Mesendoderm (in vitro differentiated cells): ENCODE results near the gene GRB10.

Source experiments
- DNase-seq: peaks from one replicate; pipeline ENCODE4 v3.0.0; 2013
- H2AK5ac ChIP-seq: 2 replicates; pipeline ENCODE4 v1.6.1; 2013; ENCODE audit warnings: low read length, inconsistent platforms
- H2BK120ac ChIP-seq: 2 replicates; pipeline ENCODE4 v1.6.1; 2013; ENCODE audit warnings: low read depth, mild to moderate bottlenecking, low read length, moderate library complexity, mixed read lengths
- H2BK15ac ChIP-seq: replicated peaks from 2 replicates; pipeline ENCODE4 v1.6.1; 2013; ENCODE audit warnings: low read depth, mild to moderate bottlenecking, moderate library complexity
- H2BK5ac ChIP-seq: 2 replicates; pipeline ENCODE4 v1.6.1; 2013; ENCODE audit warnings: low read length, inconsistent platforms
- H3K18ac ChIP-seq: 2 replicates; pipeline ENCODE4 v1.6.1; 2013; ENCODE audit warnings: mild to moderate bottlenecking, low read length, mixed read lengths
- H3K23ac ChIP-seq: one replicate; pipeline ENCODE4 v1.6.1; 2013; ENCODE audit warnings: low read length
- H3K27ac ChIP-seq: 2 replicates; pipeline ENCODE4 v1.5.1; 2013; ENCODE audit warnings: low read depth, mild to moderate bottlenecking, inconsistent platforms, low read length, moderate library complexity
- H3K27me3 ChIP-seq: 2 replicates; pipeline ENCODE4 v1.6.1; 2013; ENCODE audit warnings: low read length, control low read depth, mild to moderate bottlenecking, inconsistent platforms; ENCODE audit not compliant: insufficient read depth, poor library complexity
- H3K36me3 ChIP-seq: 2 replicates; pipeline ENCODE4 v1.6.1; 2013; ENCODE audit warnings: low read length, inconsistent platforms; ENCODE audit not compliant: control insufficient read depth, insufficient read depth
- H3K4ac ChIP-seq: one replicate; pipeline ENCODE4 v1.6.1; 2013; ENCODE audit warnings: low read depth, mild to moderate bottlenecking, low read length, moderate library complexity
- H3K4me1 ChIP-seq: 2 replicates; pipeline ENCODE4 v1.6.1; 2013; ENCODE audit warnings: low read depth, low read length, inconsistent platforms; ENCODE audit not compliant: control insufficient read depth
- H3K4me2 ChIP-seq: 2 replicates; pipeline ENCODE4 v1.6.1; 2013; ENCODE audit warnings: low read length
- H3K4me3 ChIP-seq: 2 replicates; pipeline ENCODE4 v1.5.1; 2013; ENCODE audit warnings: mild to moderate bottlenecking, low read length
- H3K56ac ChIP-seq: one replicate; pipeline ENCODE4 v1.6.1; 2013; ENCODE audit warnings: low read length
- H3K79me1 ChIP-seq: 2 replicates; pipeline ENCODE4 v1.6.1; 2013; ENCODE audit warnings: low read length, inconsistent platforms
- H3K79me2 ChIP-seq: 2 replicates; pipeline ENCODE4 v1.6.1; 2013; ENCODE audit warnings: mild to moderate bottlenecking, low read length; ENCODE audit not compliant: control insufficient read depth, insufficient read depth
- H3K9ac ChIP-seq: 2 replicates; pipeline ENCODE4 v1.6.1; 2013; ENCODE audit warnings: low read length, inconsistent platforms
- H4K5ac ChIP-seq: one replicate; pipeline ENCODE4 v1.6.1; 2013; ENCODE audit warnings: low read length
- H4K8ac ChIP-seq: one replicate; pipeline ENCODE4 v1.6.1; 2013; ENCODE audit warnings: low read depth, mild to moderate bottlenecking, control low read depth, low read length, moderate library complexity
- WGBS: extraction: QIAGEN DNeasy Blood & Tissue Kit; methylation state at CpG from one replicate; pipeline ENCODE4 v1.1.7; 2013; ENCODE audit warnings: low lambda C conversion rate, missing lambda C conversion rate; ENCODE audit not compliant: insufficient coverage; ENCODE audit errors: extremely low coverage; 5-methylcytosine and 5-hydroxymethylcytosine counted together

The GRB10 gene

DNA sequence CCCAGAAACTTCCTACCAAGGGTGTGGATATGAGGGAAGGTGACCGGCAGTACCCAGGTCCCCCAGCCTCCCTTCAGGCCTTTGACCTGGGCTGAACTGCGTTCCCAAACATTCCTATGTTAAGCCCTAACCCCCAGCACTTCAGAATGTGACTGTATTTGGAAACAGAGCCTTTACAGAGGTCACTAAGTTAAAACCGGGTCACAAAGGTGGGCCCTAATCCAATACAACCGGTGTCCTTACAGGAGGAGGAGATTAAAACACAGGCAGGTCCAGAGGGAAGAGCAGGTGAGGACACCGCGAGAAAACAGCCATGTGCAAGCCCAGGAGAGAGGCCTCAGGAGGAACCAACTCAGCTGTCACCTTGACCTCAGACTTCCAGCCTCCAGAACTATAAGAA lies 28.0 kb downstream of the GRB10 start:
- Histone ChIP-seq H3K27ac (no peak overlapping the region), H3K4ac (no peak overlapping the region), H3K4me3 (no peak overlapping the region), H3K4me1 (no peaks in the 10 kb centered on the region), H2BK5ac (no peak overlapping the region), H2BK120ac (no peak overlapping the region), H3K56ac (no peak overlapping the region), H4K8ac (no peak overlapping the region), H3K79me2 (peaks cover 81% of the 10 kb centered on the region), H3K79me1 (peaks cover 59% of the 10 kb centered on the region), H3K23ac (no peak overlapping the region), H3K9ac (no peak overlapping the region), H4K5ac (no peak overlapping the region), H2AK5ac (no peak overlapping the region), H3K27me3 (no peaks in the 10 kb centered on the region), H3K4me2 (no peak overlapping the region), H3K18ac (no peak overlapping the region), H2BK15ac (no peak overlapping the region), H3K36me3 (no peaks in the 10 kb centered on the region)
- no CpG with 5 or more reads among the region's 6 CpGs for WGBS
- no peak for DNase-seq

DNA sequence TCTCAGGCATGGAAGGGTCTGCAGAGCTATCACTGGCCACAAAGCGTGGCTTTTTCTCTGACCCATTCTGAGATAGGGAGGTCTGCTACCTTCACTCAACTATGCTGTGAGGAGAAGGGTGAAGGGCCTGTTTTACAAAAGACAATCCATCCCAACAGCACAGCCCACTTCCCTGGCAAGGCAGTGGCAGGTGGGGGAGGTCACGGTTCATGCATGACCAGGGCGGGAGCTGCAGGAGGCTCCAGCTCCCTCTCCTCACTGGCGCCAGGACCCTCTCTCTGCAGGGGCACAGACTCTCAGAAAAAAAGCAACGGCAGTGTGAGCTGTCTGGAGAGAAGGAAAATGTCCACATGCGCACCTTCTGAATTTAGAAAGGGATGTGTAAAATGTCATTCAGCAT lies 28.5 kb downstream of the GRB10 start:
- no peak overlapping the region for H3K4me3 ChIP-seq
- H3K18ac ChIP-seq: no peak overlapping the region
- no peak overlapping the region for H3K56ac ChIP-seq
- no peak overlapping the region for H2BK15ac ChIP-seq
- no peaks in the 10 kb centered on the region for H3K36me3 ChIP-seq
- no CpG with 5 or more reads among the region's 6 CpGs for WGBS
- no peak overlapping the region for H3K4ac ChIP-seq
- no peak overlapping the region for H3K23ac ChIP-seq
- H3K79me2 ChIP-seq: peaks cover 78% of the 10 kb centered on the region
- H3K9ac ChIP-seq: no peak overlapping the region
- no peak overlapping the region for H2BK5ac ChIP-seq
- no peak overlapping the region for H3K27ac ChIP-seq
- H4K8ac ChIP-seq: no peak overlapping the region
- DNase-seq: no peak
- peaks cover 59% of the 10 kb centered on the region for H3K79me1 ChIP-seq
- H3K4me1 ChIP-seq: no peaks in the 10 kb centered on the region
- no peaks in the 10 kb centered on the region for H3K27me3 ChIP-seq
- no peak overlapping the region for H3K4me2 ChIP-seq
- no peak overlapping the region for H4K5ac ChIP-seq
- H2BK120ac ChIP-seq: no peak overlapping the region
- no peak overlapping the region for H2AK5ac ChIP-seq

DNA sequence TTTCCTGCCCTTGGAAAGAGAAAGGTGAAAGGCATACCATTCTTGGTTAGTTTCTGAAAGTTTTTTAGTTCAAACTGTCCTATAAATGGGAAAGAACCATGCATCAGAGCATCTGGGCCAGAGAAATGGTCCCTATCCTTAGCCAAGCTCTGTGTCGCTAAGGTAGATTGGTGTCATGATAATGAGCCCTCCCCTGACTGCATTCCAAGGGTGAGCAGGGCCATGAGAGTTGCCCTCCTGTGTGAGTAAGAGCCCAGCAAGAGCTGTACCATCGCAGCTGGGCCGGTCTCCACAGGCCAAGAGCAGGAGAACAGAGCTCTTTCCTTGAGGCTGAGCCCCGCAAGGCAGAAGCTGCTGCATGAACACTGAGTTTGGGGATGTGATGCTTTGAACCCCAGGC lies 30.3 kb downstream of the GRB10 start:
- H3K4me3 ChIP-seq: no peak overlapping the region
- no peak overlapping the region for H2BK120ac ChIP-seq
- H3K9ac ChIP-seq: no peak overlapping the region
- no peak overlapping the region for H3K4ac ChIP-seq
- H3K79me2 ChIP-seq: peaks cover 78% of the 10 kb centered on the region
- H2BK15ac ChIP-seq: no peak overlapping the region
- H3K27ac ChIP-seq: no peak overlapping the region
- H3K4me2 ChIP-seq: no peak overlapping the region
- H3K18ac ChIP-seq: no peak overlapping the region
- H3K4me1 ChIP-seq: no peaks in the 10 kb centered on the region
- H3K79me1 ChIP-seq: peaks cover 63% of the 10 kb centered on the region
- no peak overlapping the region for H2BK5ac ChIP-seq
- H2AK5ac ChIP-seq: no peak overlapping the region
- no peak for DNase-seq
- no peaks in the 10 kb centered on the region for H3K27me3 ChIP-seq
- no peak overlapping the region for H3K56ac ChIP-seq
- no peak overlapping the region for H3K23ac ChIP-seq
- H4K5ac ChIP-seq: no peak overlapping the region
- no CpG with 5 or more reads among the region's 4 CpGs for WGBS
- no peak overlapping the region for H4K8ac ChIP-seq
- H3K36me3 ChIP-seq: no peaks in the 10 kb centered on the region

GRCh38 chr7:50751146-50751545 lies 31.6 kb downstream of the GRB10 start:
- Histone ChIP-seq H3K4me3 (no peak overlapping the region), H3K27ac (no peak overlapping the region), H3K79me1 (peaks cover 60% of the 10 kb centered on the region), H2BK5ac (no peak overlapping the region), H3K23ac (no peak overlapping the region), H3K4me1 (no peaks in the 10 kb centered on the region), H2AK5ac (no peak overlapping the region), H2BK15ac (no peak overlapping the region), H2BK120ac (no peak overlapping the region), H3K79me2 (peaks cover 73% of the 10 kb centered on the region), H3K56ac (no peak overlapping the region), H3K4me2 (no peak overlapping the region), H3K4ac (no peak overlapping the region), H4K5ac (no peak overlapping the region), H3K36me3 (no peaks in the 10 kb centered on the region), H4K8ac (no peak overlapping the region), H3K18ac (no peak overlapping the region), H3K9ac (no peak overlapping the region), H3K27me3 (no peaks in the 10 kb centered on the region)
- DNase-seq: no peak
- WGBS: no CpG with 5 or more reads among the region's 1 CpG

- Histone ChIP-seq H3K18ac (no peak overlapping the region), H3K23ac (no peak overlapping the region), H3K79me2 (peaks cover 64% of the 10 kb centered on the region), H3K4ac (no peak overlapping the region), H3K9ac (no peak overlapping the region), H2BK5ac (no peak overlapping the region), H2BK15ac (no peak overlapping the region), H3K79me1 (peaks cover 49% of the 10 kb centered on the region), H3K36me3 (no peaks in the 10 kb centered on the region), H3K4me2 (no peak overlapping the region), H3K56ac (no peak overlapping the region), H3K4me3 (no peak overlapping the region), H3K27ac (no peak overlapping the region), H2BK120ac (no peak overlapping the region), H3K27me3 (no peaks in the 10 kb centered on the region), H2AK5ac (no peak overlapping the region), H3K4me1 (no peaks in the 10 kb centered on the region), H4K8ac (no peak overlapping the region), H4K5ac (no peak overlapping the region)
- DNase-seq: no peak
- WGBS: no CpG with 5 or more reads among the region's 3 CpGs
These were observed 32.8 kb downstream of the GRB10 start for GRCh38 chr7:50749896-50750295.

GRCh38 chr7:50748472-50748871 lies 34.2 kb downstream of the GRB10 start:
- no peak overlapping the region for H3K23ac ChIP-seq
- WGBS: no CpG with 5 or more reads among the region's 8 CpGs
- H3K36me3 ChIP-seq: no peaks in the 10 kb centered on the region
- no peaks in the 10 kb centered on the region for H3K27me3 ChIP-seq
- H2BK5ac ChIP-seq: no peak overlapping the region
- H3K18ac ChIP-seq: no peak overlapping the region
- H2BK15ac ChIP-seq: no peak overlapping the region
- H3K79me1 ChIP-seq: peaks cover 47% of the 10 kb centered on the region
- no peaks in the 10 kb centered on the region for H3K4me1 ChIP-seq
- H3K4me2 ChIP-seq: no peak overlapping the region
- H2AK5ac ChIP-seq: no peak overlapping the region
- H3K4me3 ChIP-seq: no peak overlapping the region
- H2BK120ac ChIP-seq: no peak overlapping the region
- DNase-seq: no peak
- H4K8ac ChIP-seq: no peak overlapping the region
- H4K5ac ChIP-seq: no peak overlapping the region
- no peak overlapping the region for H3K9ac ChIP-seq
- peaks cover 60% of the 10 kb centered on the region for H3K79me2 ChIP-seq
- H3K27ac ChIP-seq: no peak overlapping the region
- H3K56ac ChIP-seq: no peak overlapping the region
- no peak overlapping the region for H3K4ac ChIP-seq
